Bronchial epithelial cell (primary cell): Measurements from ENCODE around the gene CAMTA1. TPM values are rescaled to one million over a fixed set of nuclear protein-coding genes. Genes with fewer than 3 reads are reported as not detected.

Experiments used
- DNase-seq: peaks from one replicate; pipeline ENCODE4 v3.0.0-alpha.2; 2010; ENCODE audit warnings: low read depth
- FAIRE-seq: peaks from 2 replicates; lab custom pipeline; 2011; peaks lifted over from hg19 to GRCh38; lab: Jason Lieb, UNC
- H3K27me3 ChIP-seq: 2 replicates; pipeline ENCODE4 v1.5.1; 2011; ENCODE audit warnings: low read length; ENCODE audit not compliant: control insufficient read depth, insufficient read depth
- H3K36me3 ChIP-seq: 2 replicates; pipeline ENCODE4 v1.5.1; 2011; ENCODE audit warnings: low read length; ENCODE audit not compliant: control insufficient read depth, insufficient read depth
- H3K4me3 ChIP-seq: 2 replicates; pipeline ENCODE4 v1.5.1; 2011; ENCODE audit warnings: mild to moderate bottlenecking, low read depth, low read length, control low read depth
- CTCF ChIP-seq: IDR thresholded peaks from 2 replicates; pipeline ENCODE4 v1.5.1; 2011; ENCODE audit warnings: mild to moderate bottlenecking, moderate library complexity, low read length, control low read depth, inconsistent platforms; ENCODE audit not compliant: insufficient read depth, severe bottlenecking
- total RNA-seq: library from RNA; depleted of rRNA; stranded (reverse); fragments of >200 nt; gene quantifications from 2 replicates; pipeline ENCODE4 v1.2.1, GENCODE V29; 2014

Gene CAMTA1
- total RNA-seq, 1 donor from 2014 or later, result 68.2 TPM

GRCh38 chr1:7049913-7050625, 264.8 kb downstream of the CAMTA1 start:
- TF ChIP-seq CTCF, result no peak
- H3K4me3 ChIP-seq, result no peak overlapping the region
- no peaks in the 10 kb centered on the region for H3K36me3 ChIP-seq
- DNase-seq, result no peak
- no peak for FAIRE-seq
- no peaks in the 10 kb centered on the region for H3K27me3 ChIP-seq

- Histone ChIP-seq H3K4me3 (no peak overlapping the region), H3K27me3 (no peaks in the 10 kb centered on the region), H3K36me3 (no peaks in the 10 kb centered on the region)
- no peak for TF ChIP-seq CTCF
- DNase-seq, result no peak
- FAIRE-seq, result no peak
These were observed 265.8 kb downstream of the CAMTA1 start for GRCh38 chr1:7050751-7051665.

- Histone ChIP-seq H3K27me3 (no peaks in the 10 kb centered on the region), H3K36me3 (no peaks in the 10 kb centered on the region), H3K4me3 (no peak overlapping the region)
- FAIRE-seq (no peak), DNase-seq (no peak)
- TF ChIP-seq CTCF, result no peak
These were observed 267.4 kb downstream of the CAMTA1 start for GRCh38 chr1:7052701-7053100.

DNA sequence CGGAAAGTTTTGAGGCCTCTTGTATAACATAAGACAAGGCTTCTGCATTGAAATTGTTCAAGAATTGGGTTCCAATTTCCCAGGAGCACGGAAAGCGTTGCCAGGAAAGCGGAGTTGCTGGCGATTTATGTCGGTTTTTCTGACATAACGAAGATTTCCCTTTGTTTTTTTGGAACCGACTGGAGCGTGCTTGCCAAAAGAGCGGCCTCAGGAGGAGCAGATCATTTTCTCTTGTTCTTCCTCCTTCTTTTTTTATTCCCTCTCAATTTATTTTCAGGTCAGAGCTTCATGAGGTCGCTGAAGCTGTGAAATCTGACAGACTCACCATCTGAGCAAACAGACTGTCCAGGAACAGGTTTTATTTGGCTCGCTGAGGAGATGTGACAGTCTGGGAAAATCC, 275.5 kb downstream of the CAMTA1 start:
- Histone ChIP-seq H3K4me3 (no peak overlapping the region), H3K27me3 (no peaks in the 10 kb centered on the region), H3K36me3 (no peaks in the 10 kb centered on the region)
- DNase-seq (no peak), FAIRE-seq (no peak)
- TF ChIP-seq CTCF, result no peak

DNA sequence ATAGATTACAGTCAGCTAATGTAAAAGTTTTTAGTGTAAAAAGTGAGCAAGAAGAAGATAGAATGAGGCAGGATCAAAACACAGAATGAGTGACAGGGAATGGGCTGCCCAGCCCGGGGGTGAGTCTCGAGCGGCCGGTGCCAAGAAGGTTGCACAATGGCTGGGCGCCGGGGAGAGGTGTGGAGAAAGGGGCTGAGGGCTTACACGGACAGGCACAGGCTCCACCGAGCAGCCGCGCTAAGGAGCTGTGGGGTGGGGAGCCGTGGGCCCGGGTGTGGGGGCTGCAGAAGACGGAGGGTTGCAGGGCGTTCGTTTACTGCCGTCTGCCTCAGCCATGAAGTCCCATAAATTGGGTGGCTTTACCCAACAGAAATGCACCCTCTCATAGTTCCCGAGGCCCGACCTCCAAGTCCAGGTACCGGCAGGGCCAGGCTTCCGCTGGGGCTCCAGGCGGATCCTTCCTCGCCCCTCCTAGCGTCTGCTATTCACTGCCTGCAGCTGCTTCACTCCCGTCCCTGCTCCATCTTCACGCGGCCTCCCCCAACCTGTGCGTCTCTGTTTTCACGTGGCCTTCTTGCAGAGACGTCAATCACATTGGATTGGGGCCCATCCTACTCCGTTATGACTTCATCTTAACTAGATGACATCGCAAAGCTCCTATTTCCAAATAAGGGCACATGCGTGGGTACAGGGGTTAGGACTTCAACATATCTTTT, 277.2 kb downstream of the CAMTA1 start:
- FAIRE-seq (no peak), DNase-seq (no peak)
- no peak overlapping the region for H3K4me3 ChIP-seq
- no peaks in the 10 kb centered on the region for H3K36me3 ChIP-seq
- TF ChIP-seq CTCF, result no peak
- no peaks in the 10 kb centered on the region for H3K27me3 ChIP-seq
